Liver (tissue), 2 donors: Measurements from ENCODE around the gene DSCAM.

ENCODE experiments used
- YY1 ChIP-seq: IDR thresholded peaks from 2 replicates; pipeline ENCODE4 v1.6.1; 2016; ENCODE audit warnings: antibody characterized with exemption, mild to moderate bottlenecking
- TF ChIP-seq, protein P1 (sequence below): fragments of 150-350 bp; IDR thresholded peaks from 2 replicates; pipeline ENCODE4 v1.5.1; 2017; ENCODE audit warnings: improper control_type of control experiment, low read depth, low read length; ENCODE audit not compliant: missing input control
- TF ChIP-seq, protein P2 (sequence below): IDR thresholded peaks from 2 replicates; pipeline ENCODE4 v1.6.1; 2016; ENCODE audit warnings: antibody characterized with exemption
- donor health status: healthy.

DNA sequence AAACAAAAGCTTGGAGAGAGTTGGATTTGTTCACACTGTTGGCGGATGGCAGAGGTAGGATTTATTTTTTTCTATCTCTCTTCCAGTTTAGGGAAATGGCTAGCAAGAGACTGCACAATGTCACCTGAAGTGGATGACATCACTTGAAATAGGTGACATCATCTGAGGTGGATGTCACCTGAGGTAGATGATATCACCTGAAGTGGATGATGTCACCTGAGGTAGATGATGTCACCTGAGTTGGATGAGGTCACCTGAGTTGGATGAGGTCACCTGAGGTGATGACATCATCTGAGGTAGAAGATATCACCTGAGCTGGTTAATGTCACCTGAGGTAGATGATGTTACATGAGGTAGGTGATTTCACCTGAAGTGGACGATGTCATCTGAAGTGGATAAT is 413.4 kb downstream of the DSCAM start:
- TF ChIP-seq, protein P1, sequence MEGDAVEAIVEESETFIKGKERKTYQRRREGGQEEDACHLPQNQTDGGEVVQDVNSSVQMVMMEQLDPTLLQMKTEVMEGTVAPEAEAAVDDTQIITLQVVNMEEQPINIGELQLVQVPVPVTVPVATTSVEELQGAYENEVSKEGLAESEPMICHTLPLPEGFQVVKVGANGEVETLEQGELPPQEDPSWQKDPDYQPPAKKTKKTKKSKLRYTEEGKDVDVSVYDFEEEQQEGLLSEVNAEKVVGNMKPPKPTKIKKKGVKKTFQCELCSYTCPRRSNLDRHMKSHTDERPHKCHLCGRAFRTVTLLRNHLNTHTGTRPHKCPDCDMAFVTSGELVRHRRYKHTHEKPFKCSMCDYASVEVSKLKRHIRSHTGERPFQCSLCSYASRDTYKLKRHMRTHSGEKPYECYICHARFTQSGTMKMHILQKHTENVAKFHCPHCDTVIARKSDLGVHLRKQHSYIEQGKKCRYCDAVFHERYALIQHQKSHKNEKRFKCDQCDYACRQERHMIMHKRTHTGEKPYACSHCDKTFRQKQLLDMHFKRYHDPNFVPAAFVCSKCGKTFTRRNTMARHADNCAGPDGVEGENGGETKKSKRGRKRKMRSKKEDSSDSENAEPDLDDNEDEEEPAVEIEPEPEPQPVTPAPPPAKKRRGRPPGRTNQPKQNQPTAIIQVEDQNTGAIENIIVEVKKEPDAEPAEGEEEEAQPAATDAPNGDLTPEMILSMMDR: no peak
- TF ChIP-seq, protein P2, sequence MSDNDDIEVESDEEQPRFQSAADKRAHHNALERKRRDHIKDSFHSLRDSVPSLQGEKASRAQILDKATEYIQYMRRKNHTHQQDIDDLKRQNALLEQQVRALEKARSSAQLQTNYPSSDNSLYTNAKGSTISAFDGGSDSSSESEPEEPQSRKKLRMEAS: no peak
- no peak for TF ChIP-seq YY1
